ENCODE measurements around the gene AP4M1. TPM values are rescaled to one million over a fixed set of nuclear protein-coding genes. Genes with fewer than 3 reads are reported as not detected.

The AP4M1 gene
- total and polyA plus RNA-seq, 10 of the 15 experiments (the other 5 are each of a cell fraction or from before 2014, with no cell fraction given): 0.77 to 16.1 (median 13.0) TPM

- Histone ChIP-seq H3K4me2 (ENCODE audit: control insufficient read depth, insufficient read depth) (no peak overlapping the region), H3K27me3 (replicated peaks in 1 of 2; ENCODE audit: control insufficient read depth in 2 of 2, insufficient read depth in 2 of 2, low read length in 1 of 2) (no peaks in the 10 kb centered on the region), H2AFZ (ENCODE audit: control insufficient read depth, low read depth, low read length) (no peak overlapping the region), H3K4me3 (no peak overlapping the region), H3K9ac (ENCODE audit: control insufficient read depth, insufficient read depth, low read length) (no peak overlapping the region), H3K9me3 (replicated peaks; ENCODE audit: control insufficient read depth, insufficient read depth, low read length) (no peaks in the 10 kb centered on the region), H3K27ac (ENCODE audit: control insufficient read depth, insufficient read depth) (no peak overlapping the region), H3K4me1 (ENCODE audit: control insufficient read depth, insufficient read depth, low read length) (no peaks in the 10 kb centered on the region), H3K36me3 (ENCODE audit: control insufficient read depth in 2 of 2, insufficient read depth in 2 of 2, low read length in 1 of 2) (peaks cover 2 to 12% of the 10 kb centered on the region in 2 experiments; a peak in 2 of 4 replicates), H3K79me2 (ENCODE audit: control insufficient read depth, insufficient read depth, low read length) (no peaks in the 10 kb centered on the region), H4K20me1 (ENCODE audit: control insufficient read depth, insufficient read depth) (no peaks in the 10 kb centered on the region)
- POLR2A ChIA-PET: interaction anchor here (1.0 kb wide), 1 partner anchor 12 kb away, joined by 3 read pairs; no protein-coding TSS in a partner anchor
- 98% methylated on average over 9 of the region's 9 CpGs for WGBS (ENCODE audit: insufficient coverage, insufficient replicate concordance, low lambda C conversion rate, missing lambda C conversion rate)
- in situ Hi-C loops (cut with MboI) (no loop called here), intact Hi-C loops (cut with micrococcal nuclease; ENCODE audit: unreplicated experiment) (no loop called here)
- FAIRE-seq (no peak), DNase-seq (ENCODE audit: low read depth, low spot score) (no peak), ATAC-seq (no peak)
- CTCF ChIA-PET: interaction anchor here (0.8 to 1.9 kb wide), 5 partner anchors 11 to 43 kb away, joined by 3 to 5 read pairs (median 3); no protein-coding TSS in a partner anchor
- BruUV-seq (replicated peaks): TSS peak; percentile 61
- SMC1A ChIA-PET (ENCODE audit: uncharacterized antibody, unreplicated experiment): interaction anchor here (0.6 kb wide), 1 partner anchor 10 kb away, joined by 3 read pairs; no protein-coding TSS in a partner anchor
- RAD21 ChIA-PET (ENCODE audit: unreplicated experiment): no interaction called here
- no peak for TF ChIP-seq POLR2A (IDR thresholded peaks at IDR 0.05; ENCODE audit: low read depth, low read length)
- TF ChIP-seq TBL1XR1 (IDR thresholded peaks at IDR 0.05; ENCODE audit: low read depth, low read length): no peak
- TF ChIP-seq E2F8 (IDR thresholded peaks at IDR 0.05; ENCODE audit: low read depth, partially characterized antibody): no peak
- TF ChIP-seq ZNF687 (IDR thresholded peaks at IDR 0.05): no peak
- no peak for TF ChIP-seq TCF7 (IDR thresholded peaks at IDR 0.05; ENCODE audit: borderline replicate concordance)
- no peak for TF ChIP-seq RAD51 (IDR thresholded peaks at IDR 0.05)
- no peak for TF ChIP-seq MYC (IDR thresholded peaks at IDR 0.05; ENCODE audit: insufficient read depth, insufficient read length, insufficient replicate concordance, low read length, severe bottlenecking)
- TF ChIP-seq ZBED1 (IDR thresholded peaks at IDR 0.05; ENCODE audit: borderline replicate concordance): no peak
- TF ChIP-seq NFXL1 (IDR thresholded peaks at IDR 0.05; ENCODE audit: borderline replicate concordance): no peak
- no peak for TF ChIP-seq CHD2 (IDR thresholded peaks at IDR 0.05; ENCODE audit: borderline replicate concordance, low read depth, low read length)
- TF ChIP-seq HDAC2 (IDR thresholded peaks at IDR 0.05): no peak
- no peak for TF ChIP-seq MYB (IDR thresholded peaks at IDR 0.05; ENCODE audit: borderline replicate concordance, low read depth, low read length)
- no peak for TF ChIP-seq BCL11A (IDR thresholded peaks at IDR 0.05; ENCODE audit: low read depth, low read length)
- TF ChIP-seq BACH1 (IDR thresholded peaks at IDR 0.05; ENCODE audit: borderline replicate concordance): no peak
- no peak for TF ChIP-seq HDGF (IDR thresholded peaks at IDR 0.05)
These were observed 37.3 kb upstream of the AP4M1 start for GRCh38 chr7:100064162-100064561.
